T-cell (primary cell): ENCODE data around the gene INO80D. TPM values are rescaled to one million over a fixed set of nuclear protein-coding genes. Genes with fewer than 3 reads are reported as not detected.
"Not testable (repeated sequence)": the region's sequence is repeated elsewhere in the genome, so short reads cannot be mapped to it uniquely, and the experiment has no call there.

Experiments
- ATAC-seq, 4 experiments: fragments of 200-7000 bp in 3 of 4; fragments of 150-1000 bp in 1 of 4; cut with Tn5 transposase; replicated peaks in 1 of 4; 1 replicate in 3 of 4; 2 replicates in 1 of 4; pipeline ENCODE4 v1.10.0; 2021; ENCODE audit warnings: moderate library complexity in 3 of 4, mild to moderate bottlenecking in 2 of 4, moderate number of reproducible peaks in 1 of 4
- CTCF ChIA-PET, 2 donors: fragments of 300-600 bp; sonication (Branson Sonifier 250); formaldehyde crosslinking; loops; one replicate each; lab custom pipeline; 2022; ENCODE audit warnings: antibody characterized with exemption in 2 of 2; lab: Charles Lee
- POLR2A ChIA-PET, 2 donors: fragments of 300-600 bp; sonication (Branson Sonifier 250); formaldehyde crosslinking; loops; one replicate each; lab custom pipeline; 2022; ENCODE audit warnings: antibody characterized with exemption in 2 of 2; lab: Charles Lee
- DNase-seq, 35 experiments: peaks; one replicate each; pipeline versions ENCODE4 v3.0.0 to v3.0.0-alpha.2; 2013 to 2023
- H3K27ac ChIP-seq: one replicate; pipeline ENCODE4 v1.5.1; 2013; ENCODE audit warnings: low read length
- H3K27me3 ChIP-seq, 2 experiments: replicated peaks in 1 of 2; 1 replicate in 1 of 2; 2 replicates in 1 of 2; pipeline versions ENCODE4 v1.6.1 to v1.7.0; 2013; ENCODE audit warnings: low read length in 1 of 2, mixed read lengths in 1 of 2; ENCODE audit not compliant: control insufficient read depth in 2 of 2, insufficient read depth in 2 of 2; ENCODE audit errors: extremely low read depth in 1 of 2
- H3K36me3 ChIP-seq, 2 donors: 1 replicate in 1 of 2; 2 replicates in 1 of 2; pipeline versions ENCODE4 v1.6.1 to v1.7.0; 2013; ENCODE audit warnings: low read length in 1 of 2; ENCODE audit not compliant: control insufficient read depth in 2 of 2, insufficient read depth in 1 of 2; ENCODE audit errors: extremely low read depth in 1 of 2
- H3K4me1 ChIP-seq, 2 experiments: 1 replicate in 1 of 2; 2 replicates in 1 of 2; pipeline versions ENCODE4 v1.6.1 to v1.7.0; 2013; ENCODE audit warnings: low read length in 2 of 2, mixed read lengths in 1 of 2; ENCODE audit not compliant: insufficient read depth in 2 of 2, control insufficient read depth in 1 of 2; ENCODE audit errors: extremely low read depth in 1 of 2
- H3K4me3 ChIP-seq, 2 donors: 1 replicate in 1 of 2; 2 replicates in 1 of 2; pipeline versions ENCODE4 v1.5.1 to v1.7.0; 2013; ENCODE audit warnings: mild to moderate bottlenecking in 2 of 2, low read length in 1 of 2, moderate library complexity in 1 of 2; ENCODE audit not compliant: control insufficient read depth in 1 of 2; ENCODE audit errors: extremely low read depth in 1 of 2
- H3K9me3 ChIP-seq: 2 replicates; pipeline ENCODE4 v1.7.0; 2013
- H3K27ac Mint-ChIP-seq, 2 donors: one replicate each; pipeline ENCODE4 v1.8.0; 2020 to 2021; ENCODE audit warnings: mild to moderate bottlenecking in 2 of 2, mixed read lengths in 2 of 2
- H3K27me3 Mint-ChIP-seq, 2 donors: one replicate each; pipeline ENCODE4 v1.8.0; 2021 to 2022; ENCODE audit warnings: mixed read lengths in 2 of 2
- H3K36me3 Mint-ChIP-seq: one replicate; pipeline ENCODE4 v1.8.0; 2021; ENCODE audit warnings: mixed read lengths
- H3K4me1 Mint-ChIP-seq, 3 donors: one replicate each; pipeline ENCODE4 v1.8.0; 2020 to 2022; ENCODE audit warnings: mixed read lengths in 3 of 3, mild to moderate bottlenecking in 1 of 3
- H3K4me3 Mint-ChIP-seq, 3 donors: one replicate each; pipeline ENCODE4 v1.8.0; 2020 to 2022; ENCODE audit warnings: mild to moderate bottlenecking in 3 of 3, mixed read lengths in 3 of 3, moderate library complexity in 3 of 3
- H3K9me3 Mint-ChIP-seq, 3 donors: one replicate each; pipeline ENCODE4 v1.8.0; 2020 to 2022; ENCODE audit warnings: mixed read lengths in 3 of 3
- WGBS: methylation state at CpG from one replicate; pipeline ENCODE4 v1.1.5; 2013; ENCODE audit warnings: missing lambda C conversion rate; ENCODE audit not compliant: insufficient coverage; 5-methylcytosine and 5-hydroxymethylcytosine counted together
- total RNA-seq, 35 experiments: library from RNA in 6 of 35; stranded (reverse) in 6 of 35; fragments of 120-200 nt in 1 of 35; gene quantifications; one replicate each; pipeline versions ENCODE4 v1.2.1 to v1.2.4 and lab custom pipeline; 2013 to 2026

The INO80D gene, protein sequence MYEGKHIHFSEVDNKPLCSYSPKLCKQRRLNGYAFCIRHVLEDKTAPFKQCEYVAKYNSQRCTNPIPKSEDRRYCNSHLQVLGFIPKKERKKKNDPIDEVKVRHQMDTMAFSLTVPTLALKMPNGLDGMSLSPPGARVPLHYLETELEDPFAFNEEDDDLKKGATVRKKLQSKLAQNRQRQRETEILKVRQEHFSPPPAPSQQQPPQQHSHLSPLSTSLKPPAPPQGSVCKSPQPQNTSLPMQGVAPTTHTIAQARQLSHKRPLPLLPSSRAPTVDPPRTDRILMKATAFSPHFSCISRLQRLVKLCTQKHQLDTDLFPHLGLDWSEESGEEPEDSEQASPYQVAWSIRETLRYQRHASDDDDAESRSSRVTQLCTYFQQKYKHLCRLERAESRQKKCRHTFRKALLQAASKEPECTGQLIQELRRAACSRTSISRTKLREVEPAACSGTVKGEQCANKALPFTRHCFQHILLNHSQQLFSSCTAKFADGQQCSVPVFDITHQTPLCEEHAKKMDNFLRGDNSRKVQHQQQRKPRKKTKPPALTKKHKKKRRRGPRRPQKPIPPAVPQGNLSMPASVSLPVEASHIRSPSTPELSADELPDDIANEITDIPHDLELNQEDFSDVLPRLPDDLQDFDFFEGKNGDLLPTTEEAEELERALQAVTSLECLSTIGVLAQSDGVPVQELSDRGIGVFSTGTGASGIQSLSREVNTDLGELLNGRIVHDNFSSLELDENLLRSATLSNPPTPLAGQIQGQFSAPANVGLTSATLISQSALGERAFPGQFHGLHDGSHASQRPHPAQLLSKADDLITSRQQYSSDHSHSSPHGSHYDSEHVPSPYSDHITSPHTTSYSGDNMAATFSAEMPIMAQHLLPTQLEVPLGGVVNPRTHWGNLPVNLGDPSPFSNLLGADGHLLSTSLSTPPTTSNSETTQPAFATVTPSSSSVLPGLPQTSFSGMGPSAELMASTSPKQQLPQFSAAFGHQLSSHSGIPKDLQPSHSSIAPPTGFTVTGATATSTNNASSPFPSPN
- total RNA-seq (10 to 100 TPM; 34.2 to 49.8 (median 41.9) TPM), total RNA-seq (lab: John Stamatoyannopoulos, UW) (42.1 to 148 (median 95.9) reads per million in 29 experiments)
- total RNA-seq (2013): 26.5 TPM

DNA sequence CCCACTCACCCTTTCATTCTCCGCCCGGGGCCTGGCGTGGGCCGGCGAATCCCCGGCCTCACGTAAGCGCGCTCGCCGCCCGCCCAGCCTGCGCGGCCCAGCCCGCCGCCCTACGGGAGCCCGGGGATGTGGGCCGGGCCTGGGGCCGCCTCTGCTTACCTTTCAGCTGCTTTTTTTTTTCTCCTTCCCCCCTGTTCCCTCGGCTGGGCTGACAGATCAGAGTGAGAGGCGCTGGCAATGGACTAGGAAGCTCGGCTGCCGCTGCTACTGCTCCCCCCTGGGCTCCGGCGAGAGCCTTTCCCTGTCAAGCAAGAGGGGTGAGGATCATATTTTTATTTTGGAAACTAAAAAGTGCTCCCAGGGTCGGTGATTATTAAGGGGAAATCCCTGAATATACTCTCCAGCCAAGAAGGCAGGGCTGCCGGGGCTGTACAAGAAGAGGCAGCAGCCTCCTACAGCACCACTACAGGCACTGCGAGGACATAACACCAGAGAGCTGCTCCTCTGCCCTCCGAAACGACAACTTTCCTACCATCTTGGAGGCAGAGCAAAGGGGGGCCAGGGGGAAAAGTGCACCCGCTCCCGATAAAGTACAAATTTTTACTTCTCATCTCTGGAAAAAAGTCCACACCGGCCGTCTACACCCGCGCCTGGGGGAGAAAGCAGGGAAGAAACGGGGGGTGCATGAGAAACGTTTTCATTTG is at the start of gene INO80D:
INO80D (minus strand) TSS at position 433 of the 704 bp plus-strand sequence. CDS start 23,158 bp downstream, outside the sequence.
- H3K4me3 Mint-ChIP-seq: peak within 1 kb of the TSS; percentile 99
- CTCF ChIA-PET: interaction anchor here (1.0 to 1.5 kb wide), 6 partner anchors 11 to 74 kb away, joined by 3 to 7 read pairs (median 4); partner anchors contain the start of genes EEF1B2 (in 1 of the 2) and NDUFS1 (in 1 of the 2)
- H3K9me3 ChIP-seq: no peaks in the 10 kb centered on the region
- peak within 1 kb of the TSS; percentile 89 to 93 for H3K4me3 ChIP-seq
- peak; percentile 63 to 89 (median 77) for DNase-seq
- peaks cover 0 to 10% of the 10 kb centered on the region in 2 donors for H3K36me3 ChIP-seq
- H3K4me1 ChIP-seq: peaks cover 18 to 25% of the 10 kb centered on the region in 2 experiments
- H3K27me3 Mint-ChIP-seq: no peaks in the 10 kb centered on the region
- no peaks in the 10 kb centered on the region for H3K27me3 ChIP-seq
- POLR2A ChIA-PET: interaction anchor here (0.5 to 0.8 kb wide), 5 partner anchors 39 to 1445 kb away, joined by 3 to 6 read pairs (median 3); partner anchors contain the start of genes EEF1B2 (in 1 of the 2) and NDUFS1 (in 1 of the 2)
- 1% methylated on average over 19 of the region's 39 CpGs for WGBS
- no peaks in the 10 kb centered on the region for H3K36me3 Mint-ChIP-seq
- H3K27ac Mint-ChIP-seq: peak within 1 kb of the TSS; percentile 100
- peak within 1 kb of the TSS; percentile 99 for H3K27ac ChIP-seq
- no peaks in the 10 kb centered on the region for H3K9me3 Mint-ChIP-seq
- ATAC-seq: peak; percentile 88 to 93 (median 89)
- peaks cover 45 to 58% (median 57%) of the 10 kb centered on the region in 3 donors for H3K4me1 Mint-ChIP-seq

DNA sequence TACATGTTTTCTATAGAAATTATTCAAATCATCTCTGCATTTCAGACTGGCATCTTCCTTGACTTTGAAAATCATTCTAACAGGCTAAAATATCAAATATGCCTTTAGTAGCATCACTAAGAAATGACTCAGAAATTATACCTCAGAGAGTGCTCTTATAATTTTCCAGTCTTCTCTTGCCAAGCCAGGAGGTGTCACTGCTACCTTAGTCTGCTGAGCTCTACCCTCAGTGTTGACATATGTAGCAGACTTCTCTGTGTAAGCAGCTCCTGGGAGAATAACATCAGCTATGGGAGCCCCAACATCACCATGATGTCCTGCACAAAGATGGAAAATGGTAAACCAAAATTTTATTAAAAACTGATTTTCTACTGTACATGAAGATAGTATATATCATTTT is 41.7 kb upstream of the INO80D start:
- Mint-ChIP-seq H3K27ac (no peak overlapping the region), H3K4me1 (no peaks in the 10 kb centered on the region), H3K36me3 (peaks cover 35% of the 10 kb centered on the region), H3K9me3 (no peaks in the 10 kb centered on the region), H3K27me3 (no peaks in the 10 kb centered on the region), H3K4me3 (no peak overlapping the region)
- ATAC-seq (no peak), DNase-seq (no peak)
- peaks cover 2 to 74% of the 10 kb centered on the region in 2 donors for H3K36me3 ChIP-seq
- no peaks in the 10 kb centered on the region for H3K27me3 ChIP-seq
- no peak overlapping the region for H3K4me3 ChIP-seq
- no peaks in the 10 kb centered on the region for H3K9me3 ChIP-seq
- H3K27ac ChIP-seq: no peak overlapping the region
- POLR2A ChIA-PET: interaction anchor here in 1 of 2 donors (0.6 to 0.7 kb wide), 2 partner anchors 7 to 42 kb away, joined by 3 to 4 read pairs; partner anchors contain the start of gene INO80D
- CTCF ChIA-PET: interaction anchor here in 1 of 2 donors (0.6 kb wide), 1 partner anchor 74 kb away, joined by 3 read pairs; no protein-coding TSS in a partner anchor
- no peaks in the 10 kb centered on the region for H3K4me1 ChIP-seq

DNA sequence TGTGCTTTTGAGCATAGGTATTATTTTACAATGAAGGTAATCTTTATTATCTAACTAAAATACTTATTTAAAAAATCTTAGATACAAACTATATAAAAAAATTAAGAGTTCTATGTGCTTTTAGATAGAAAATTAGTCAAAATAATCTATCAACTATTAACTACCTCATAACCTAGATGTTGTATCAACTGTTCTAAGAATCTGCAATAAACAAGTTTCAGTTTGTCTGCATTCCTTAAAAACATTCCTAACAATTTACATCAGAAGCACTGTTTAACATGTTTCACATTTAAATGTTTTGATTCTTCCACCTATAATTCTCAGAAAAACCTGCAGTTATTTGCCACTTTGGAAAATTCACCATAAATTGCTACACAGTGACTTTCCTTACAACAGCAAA is 39.9 kb upstream of the INO80D start:
- Mint-ChIP-seq H3K27ac (no peak overlapping the region), H3K9me3 (peaks cover 3 to 4% (median 3%) of the 10 kb centered on the region in 3 donors), H3K4me3 (no peak overlapping the region), H3K36me3 (peaks cover 49% of the 10 kb centered on the region), H3K27me3 (no peaks in the 10 kb centered on the region), H3K4me1 (no peaks in the 10 kb centered on the region)
- Histone ChIP-seq H3K36me3 (peaks cover 10 to 79% of the 10 kb centered on the region in 2 donors), H3K4me3 (no peak overlapping the region), H3K27ac (no peak overlapping the region), H3K27me3 (no peaks in the 10 kb centered on the region), H3K9me3 (no peaks in the 10 kb centered on the region), H3K4me1 (no peaks in the 10 kb centered on the region)
- ATAC-seq: no peak
- CTCF ChIA-PET: no interaction called here
- no peak for DNase-seq
- POLR2A ChIA-PET: interaction anchor here in 1 of 2 donors (0.9 kb wide), 1 partner anchor 18 kb away, joined by 3 read pairs; no protein-coding TSS in a partner anchor

DNA sequence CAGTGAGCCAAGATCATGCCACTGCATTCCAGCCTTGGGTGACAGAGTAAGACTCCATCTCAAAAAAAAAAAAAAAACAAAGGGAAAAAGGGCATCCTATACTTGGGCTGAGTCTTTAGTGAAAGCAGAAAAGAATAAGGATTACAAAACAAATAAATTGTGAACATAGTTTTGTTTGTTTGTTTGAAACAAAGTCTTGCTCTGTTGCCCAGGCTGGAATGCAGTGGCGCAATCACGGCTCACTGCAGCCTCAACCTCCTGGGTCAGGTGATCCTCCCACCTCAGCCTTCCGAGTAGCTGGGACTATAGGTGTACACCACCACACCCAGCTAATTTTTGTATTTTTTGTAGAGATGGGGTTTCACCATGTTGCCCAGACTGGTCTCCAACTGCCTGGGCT is 36.6 kb upstream of the INO80D start:
- H3K4me3 Mint-ChIP-seq, H3K4me3 ChIP-seq, CTCF ChIA-PET, DNase-seq, ATAC-seq, H3K27ac Mint-ChIP-seq, H3K27ac ChIP-seq, H3K4me1 ChIP-seq, H3K4me1 Mint-ChIP-seq, H3K9me3 ChIP-seq, H3K27me3 Mint-ChIP-seq, H3K27me3 ChIP-seq: not testable (repeated sequence)
- peaks cover 12 to 68% of the 10 kb centered on the region in 2 donors for H3K36me3 ChIP-seq
- POLR2A ChIA-PET: interaction anchor here in 1 of 2 donors (0.7 kb wide), 1 partner anchor 18 kb away, joined by 6 read pairs; no protein-coding TSS in a partner anchor
- H3K36me3 Mint-ChIP-seq: peaks cover 55% of the 10 kb centered on the region
- no CpG with 5 or more reads among the region's 3 CpGs for WGBS
- peaks cover 10 to 14% (median 10%) of the 10 kb centered on the region in 3 donors for H3K9me3 Mint-ChIP-seq

DNA sequence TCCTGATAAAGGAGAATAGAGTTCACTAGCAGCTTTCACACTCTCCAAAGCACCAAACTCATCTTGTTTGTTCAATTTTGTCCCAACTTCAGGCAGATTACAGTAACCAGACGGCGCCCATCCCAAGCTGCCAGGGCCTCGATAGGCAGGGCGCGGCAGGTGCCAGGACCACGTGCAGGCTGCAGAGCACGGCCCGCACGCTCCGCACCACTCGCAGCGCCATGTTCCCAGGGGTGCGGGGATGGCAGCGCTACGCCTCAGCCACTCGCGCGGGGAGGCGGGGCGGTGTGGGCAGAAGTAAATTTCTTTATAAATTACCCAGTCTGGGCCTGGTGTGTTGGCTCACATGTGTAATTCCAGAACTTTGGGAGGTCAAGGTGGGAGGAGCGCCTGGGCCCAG is 30.3 kb upstream of the INO80D start:
- Mint-ChIP-seq H3K27ac (no peak overlapping the region), H3K9me3 (peaks cover 10 to 20% (median 19%) of the 10 kb centered on the region in 3 donors), H3K36me3 (peaks cover 48% of the 10 kb centered on the region), H3K27me3 (no peaks in the 10 kb centered on the region), H3K4me3 (no peak overlapping the region), H3K4me1 (no peaks in the 10 kb centered on the region)
- no peak for ATAC-seq
- Histone ChIP-seq H3K27me3 (no peaks in the 10 kb centered on the region), H3K27ac (no peak overlapping the region), H3K36me3 (peaks cover 6 to 12% of the 10 kb centered on the region in 2 donors), H3K4me1 (no peaks in the 10 kb centered on the region), H3K9me3 (peaks cover 3% of the 10 kb centered on the region), H3K4me3 (no peak overlapping the region)
- POLR2A ChIA-PET: no interaction called here
- WGBS: 98% methylated on average over 12 of the region's 21 CpGs
- DNase-seq: no peak
- CTCF ChIA-PET: no interaction called here
